Measurements from ENCODE around the gene VPS26B. TPM values are rescaled to one million over a fixed set of nuclear protein-coding genes. Genes with fewer than 3 reads are reported as not detected.

The VPS26B gene
- total RNA-seq, 1 experiment from 2014 or later, result 69.4 TPM

- Histone ChIP-seq H3K4me3 (ENCODE audit: low read depth in 2 of 2, low read length in 2 of 2) (no peak overlapping the region), H3K4me1 (ENCODE audit: control insufficient read depth, insufficient read depth, low read length) (no peaks in the 10 kb centered on the region), H3K27ac (ENCODE audit: low read length) (no peak overlapping the region), H3K9me3 (ENCODE audit: control insufficient read depth, insufficient read depth, low read depth, low read length) (no peaks in the 10 kb centered on the region), H3K27me3 (ENCODE audit: control insufficient read depth, insufficient read depth, low read length) (no peaks in the 10 kb centered on the region), H3K36me3 (ENCODE audit: control insufficient read depth, insufficient read depth, low read length) (peaks cover 3% of the 10 kb centered on the region; the same call in 1 of the 2 replicates)
- CTCF ChIA-PET, result interaction anchor here (0.6 to 1.4 kb wide), 3 partner anchors 8 to 317 kb away, joined by 3 to 6 read pairs (median 4); partner anchors contain the start of gene ACAD8
- DNase-seq (ENCODE audit: low read depth, low spot score) (no peak), ATAC-seq (peak; percentile 81)
- POLR2A ChIA-PET, result no interaction called here
- no TSS peak for BruUV-seq (replicated peaks)
- TF ChIP-seq TCF7L2 (IDR thresholded peaks at IDR 0.05; ENCODE audit: low read depth, low read length) (no peak), CTCF (IDR thresholded peaks at IDR 0.05) (peak; percentile 82)
- in situ Hi-C loops (cut with HindIII; ENCODE audit: low pct_unique_long_range_greater_than_20kb, low sequenced_read_pairs), result no loop called here
- intact Hi-C loops (cut with micrococcal nuclease; ENCODE audit: unreplicated experiment), result no loop called here
These were observed 37.4 kb downstream of the VPS26B start for GRCh38 chr11:134261626-134262488.

- intact Hi-C loops (cut with micrococcal nuclease; ENCODE audit: unreplicated experiment), result no loop called here
- DNase-seq (ENCODE audit: low read depth, low spot score), result no peak
These were observed 40.7 kb downstream of the VPS26B start for GRCh38 chr11:134264966-134265764.

More at GRCh38 chr11:134264966-134265764, 40.7 kb downstream of the VPS26B start:
- H3K9me3 ChIP-seq (ENCODE audit: control insufficient read depth, insufficient read depth, low read depth, low read length), result no peaks in the 10 kb centered on the region
- H3K36me3 ChIP-seq (ENCODE audit: control insufficient read depth, insufficient read depth, low read length), result peaks cover 3% of the 10 kb centered on the region; the same call in 1 of the 2 replicates
- no peaks in the 10 kb centered on the region for H3K4me1 ChIP-seq (ENCODE audit: control insufficient read depth, insufficient read depth, low read length)
- TF ChIP-seq POLR2AphosphoS5 (IDR thresholded peaks at IDR 0.05; ENCODE audit: low read depth, low read length) (no peak), SIN3A (IDR thresholded peaks at IDR 0.05; ENCODE audit: borderline replicate concordance, insufficient read depth, low read depth, low read length) (no peak), CTCF (IDR thresholded peaks at IDR 0.05) (no peak), REST (IDR thresholded peaks at IDR 0.05; ENCODE audit: insufficient read depth in 1 of 2, low read depth in 2 of 2, low read length in 1 of 2) (no peak), TCF7L2 (IDR thresholded peaks at IDR 0.05; ENCODE audit: low read depth, low read length) (no peak)
- POLR2A ChIA-PET, result no interaction called here
- no peak for ATAC-seq
- no peaks in the 10 kb centered on the region for H3K27me3 ChIP-seq (ENCODE audit: control insufficient read depth, insufficient read depth, low read length)
- no TSS peak for BruUV-seq (replicated peaks)
- CTCF ChIA-PET, result no interaction called here
- H3K4me3 ChIP-seq (ENCODE audit: low read depth in 2 of 2, low read length in 2 of 2), result no peak overlapping the region
- H3K27ac ChIP-seq (ENCODE audit: low read length), result no peak overlapping the region
- in situ Hi-C loops (cut with HindIII; ENCODE audit: low pct_unique_long_range_greater_than_20kb, low sequenced_read_pairs), result no loop called here

All from Panc1 (cell line).